ENCODE results near the gene MDFI.
A peak's percentile ranks its signal among the peaks of the same experiment; 100 is the strongest.

MDFI gene

DNA sequence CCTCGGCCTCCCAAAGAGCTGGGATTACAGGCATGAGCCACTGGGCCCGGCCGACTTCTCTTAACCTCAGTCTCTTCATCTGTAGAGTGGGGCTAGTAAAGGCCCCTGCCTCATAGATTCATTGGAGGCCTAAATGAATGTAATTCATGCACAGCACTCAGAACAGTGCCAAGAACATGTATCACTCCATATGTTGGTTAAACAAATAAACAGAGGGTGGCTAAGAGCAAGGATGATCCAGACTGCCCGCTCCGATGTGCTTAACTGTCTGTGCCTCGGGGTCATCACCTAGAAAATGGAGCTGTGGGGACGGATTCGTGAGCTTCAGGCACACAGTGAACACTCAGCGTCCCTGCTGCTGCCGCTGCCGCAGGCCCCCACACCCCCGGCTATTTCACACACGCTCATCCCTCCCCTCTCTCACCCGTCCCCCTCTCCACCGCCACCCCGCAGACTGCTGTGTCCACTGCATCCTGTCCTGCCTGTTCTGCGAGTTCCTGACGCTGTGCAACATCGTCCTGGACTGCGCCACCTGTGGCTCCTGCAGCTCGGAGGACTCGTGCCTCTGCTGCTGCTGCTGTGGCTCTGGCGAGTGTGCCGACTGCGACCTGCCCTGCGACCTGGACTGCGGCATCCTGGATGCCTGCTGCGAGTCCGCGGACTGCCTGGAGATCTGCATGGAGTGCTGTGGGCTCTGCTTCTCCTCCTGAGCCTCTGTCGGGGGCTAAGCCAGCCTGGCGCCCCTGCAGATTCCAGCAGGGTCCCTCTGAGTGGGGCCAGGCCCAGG, 14.8 kb downstream of the MDFI start:
- no peak for DNase-seq

DNA sequence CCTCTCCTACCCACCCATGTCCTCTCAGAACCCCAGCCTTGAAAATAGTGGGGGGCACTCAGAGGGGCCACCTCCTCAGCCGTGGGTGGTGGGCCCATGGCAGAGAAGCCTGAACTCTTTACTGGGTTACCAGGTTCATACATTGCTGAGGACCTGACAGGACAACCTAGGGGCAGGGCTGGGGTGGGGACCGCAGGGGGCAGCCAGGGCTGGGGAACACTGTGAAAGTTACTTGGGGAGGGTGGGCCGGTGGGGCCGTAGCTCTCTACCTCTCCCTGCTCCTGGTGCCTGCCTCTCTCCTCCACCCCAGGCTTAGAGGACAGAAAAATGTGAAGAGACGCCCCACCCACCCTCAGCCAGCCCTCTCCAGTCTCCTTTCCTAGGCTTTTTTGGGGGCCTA, 15.4 kb downstream of the MDFI start:
- no peak for DNase-seq

DNA sequence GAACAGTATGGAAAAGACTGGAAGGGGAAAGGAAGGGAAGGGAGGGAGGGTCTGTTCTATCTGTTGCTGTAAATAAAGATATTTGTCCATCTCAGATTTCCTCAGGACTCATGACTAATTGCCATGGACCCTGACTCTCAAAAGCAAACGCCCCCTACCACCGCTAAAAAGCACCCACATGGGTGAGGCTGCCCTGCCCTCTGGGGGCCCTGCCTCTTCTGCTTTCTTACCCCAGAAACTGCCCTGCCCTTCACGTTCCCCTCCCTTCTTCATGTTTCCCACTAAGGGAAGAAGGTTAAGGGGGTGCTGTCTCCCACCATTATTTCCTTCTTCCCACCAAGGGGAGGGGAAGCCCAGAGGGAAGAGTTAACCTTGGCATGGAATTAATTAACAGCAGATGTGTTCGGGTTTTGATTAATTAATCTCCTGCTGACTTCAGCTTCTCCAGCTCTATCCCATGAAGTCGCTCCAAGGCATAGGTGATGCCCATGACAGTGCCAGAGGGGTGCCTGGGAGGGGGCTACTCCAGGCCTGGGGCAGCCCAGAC, 16.0 kb downstream of the MDFI start:
- DNase-seq, result no peak

- no peak for DNase-seq
Observed at GRCh38 chr6:41654698-41655151, 16.5 kb downstream of the MDFI start.

GRCh38 chr6:41655176-41655575, 16.9 kb downstream of the MDFI start:
- DNase-seq, result no peak

DNA sequence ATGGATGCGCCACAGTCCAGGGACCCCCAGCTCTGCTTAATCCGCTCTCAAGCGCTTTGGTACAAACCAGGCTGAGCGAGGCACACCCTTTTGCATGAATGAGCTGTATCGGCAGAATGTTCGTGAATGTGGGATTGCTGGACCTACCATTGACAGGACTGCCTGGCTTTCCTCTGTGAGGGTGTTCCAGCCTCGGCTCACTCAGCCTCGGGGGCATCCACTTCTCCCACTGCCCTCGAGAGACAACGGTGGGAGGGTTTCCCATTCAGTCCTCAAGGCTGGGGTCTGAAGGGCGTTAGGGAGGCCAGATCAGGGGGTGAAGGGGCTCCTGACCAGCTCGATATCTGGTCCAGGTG, 17.4 kb downstream of the MDFI start:
- DNase-seq, result no peak

GRCh38 chr6:41656002-41656691, 17.9 kb downstream of the MDFI start:
- DNase-seq, result no peak

GRCh38 chr6:41657131-41658094, 19.1 kb downstream of the MDFI start:
- DNase-seq, result no peak

GRCh38 chr6:41658636-41659035, 20.4 kb downstream of the MDFI start:
- no peak for DNase-seq

- no peak for DNase-seq
Observed at GRCh38 chr6:41659935-41660334, 21.7 kb downstream of the MDFI start.

DNA sequence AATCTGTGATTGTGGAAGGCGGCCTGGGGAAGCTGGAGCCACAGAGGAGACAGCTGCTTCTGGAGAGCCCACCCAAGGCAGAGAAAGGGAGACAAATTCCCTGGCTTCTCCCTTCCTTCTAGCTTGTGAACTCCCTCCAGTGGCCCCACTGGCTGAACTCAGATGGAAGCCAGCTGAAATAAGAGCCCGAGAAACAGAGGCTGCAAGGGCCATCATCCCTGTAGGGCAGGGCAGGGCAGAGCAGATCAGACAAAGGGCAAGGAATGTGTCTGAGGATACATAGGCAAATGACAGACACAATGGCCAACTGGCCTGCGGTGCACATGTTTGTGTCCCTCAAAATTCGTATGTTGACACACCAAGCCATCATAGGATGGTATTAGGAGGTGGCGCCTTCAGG, 25.3 kb downstream of the MDFI start:
- DNase-seq, result no peak

GRCh38 chr6:41664271-41664670, 26.0 kb downstream of the MDFI start:
- DNase-seq, result no peak

DNA sequence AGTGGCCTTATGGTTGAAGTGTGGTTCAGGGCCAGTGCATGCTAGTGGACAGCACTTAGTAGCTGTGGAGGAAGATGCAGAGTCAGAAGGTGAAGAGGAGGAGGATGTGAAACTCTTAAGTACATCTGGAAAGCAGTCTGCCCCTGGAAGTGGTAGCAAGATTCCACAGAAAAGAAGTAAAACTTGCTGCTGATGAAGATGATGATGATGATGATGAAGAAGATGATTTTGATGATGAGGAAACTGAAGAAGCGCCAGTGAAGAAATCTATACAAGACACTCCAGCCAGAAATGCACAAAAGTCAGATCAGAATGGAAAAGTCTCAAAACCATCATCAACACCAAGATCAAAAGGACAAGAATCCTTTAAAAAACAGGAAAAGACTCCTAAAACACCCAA, 28.9 kb downstream of the MDFI start:
- no peak for DNase-seq

GRCh38 chr6:41668968-41669367, 30.7 kb downstream of the MDFI start:
- no peak for DNase-seq

- peak; percentile 43 for DNase-seq
Observed at GRCh38 chr6:41670703-41671360, 32.6 kb downstream of the MDFI start.

GRCh38 chr6:41671376-41671775, 33.1 kb downstream of the MDFI start:
- no peak for DNase-seq

- no peak for DNase-seq
Observed at GRCh38 chr6:41672016-41672415, 33.7 kb downstream of the MDFI start.

- DNase-seq, result no peak
Observed at GRCh38 chr6:41672816-41673703, 34.8 kb downstream of the MDFI start.

DNA sequence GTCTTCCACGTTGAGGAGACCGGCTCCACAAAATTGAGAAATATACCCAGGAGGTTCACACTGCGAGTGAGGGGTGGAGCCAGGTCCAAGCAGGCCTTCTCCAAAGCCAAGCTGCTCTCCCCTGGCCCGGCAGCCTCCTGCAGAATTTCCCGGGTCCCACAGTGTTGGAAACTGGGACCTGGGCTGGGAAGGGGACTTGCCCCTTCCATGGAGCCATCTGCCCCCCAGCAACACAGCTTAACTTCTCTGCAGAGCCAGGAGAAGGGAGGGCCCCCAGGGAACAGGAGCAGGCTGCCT, 35.4 kb downstream of the MDFI start:
- DNase-seq, result peak; percentile 45

- DNase-seq, result no peak
Observed at GRCh38 chr6:41674231-41675000, 36.1 kb downstream of the MDFI start.
